NB4 (cell line): Measurements from ENCODE around the gene RAB4B.
A peak's percentile ranks its signal among the peaks of the same experiment; 100 is the strongest.
"Not testable (repeated sequence)": the region's sequence is repeated elsewhere in the genome, so short reads cannot be mapped to it uniquely, and the experiment has no call there.

Source experiments
- DNase-seq: peaks from one replicate; pipeline ENCODE4 v3.0.0; 2010; ENCODE audit warnings: low read depth
- H3K4me3 ChIP-seq: one replicate; pipeline ENCODE4 v1.5.1; 2011; ENCODE audit warnings: mild to moderate bottlenecking, low read depth, low read length, moderate library complexity
- CTCF ChIP-seq: IDR thresholded peaks from one replicate; pipeline ENCODE4 v1.5.1; 2012; ENCODE audit warnings: low read depth, low read length
- MAX ChIP-seq: IDR thresholded peaks from 2 replicates; pipeline ENCODE4 v1.6.1; 2011; ENCODE audit warnings: low read depth, low read length
- MYC ChIP-seq: IDR thresholded peaks from 2 replicates; pipeline ENCODE4 v1.6.1; 2011; ENCODE audit warnings: low read depth, low read length
- POLR2A ChIP-seq: IDR thresholded peaks from 2 replicates; pipeline ENCODE4 v1.6.1; 2011; ENCODE audit warnings: mild to moderate bottlenecking; ENCODE audit not compliant: insufficient read length; ENCODE audit errors: extremely low read depth

RAB4B gene

GRCh38 chr19:40777937-40778705, at the start of gene RAB4B:
RAB4B (plus strand) TSS chr19:40778247; CDS start chr19:40778376, 129 bp downstream.
- TF ChIP-seq MAX (no peak), POLR2A (peak; percentile 47)
- peak; percentile 98 for DNase-seq
- H3K4me3 ChIP-seq, result peak within 1 kb of the TSS; percentile 67

- not testable (repeated sequence) for H3K4me3 ChIP-seq, DNase-seq
Measured at GRCh38 chr19:40730065-40730464, 48.0 kb upstream of the RAB4B start.

GRCh38 chr19:40732304-40732703, 45.7 kb upstream of the RAB4B start:
- not testable (repeated sequence) for H3K4me3 ChIP-seq, DNase-seq

GRCh38 chr19:40733149-40733548, 44.9 kb upstream of the RAB4B start:
- DNase-seq, result no peak
- H3K4me3 ChIP-seq, result no peak overlapping the region
- no peak for TF ChIP-seq MYC
- TF ChIP-seq CTCF, result no peak
- TF ChIP-seq MAX, result no peak
- TF ChIP-seq POLR2A, result no peak

- no peak overlapping the region for H3K4me3 ChIP-seq
- no peak for DNase-seq
- TF ChIP-seq MYC, result no peak
- TF ChIP-seq MAX, result no peak
- no peak for TF ChIP-seq POLR2A
- TF ChIP-seq CTCF, result no peak
Measured at GRCh38 chr19:40735013-40735771, 42.9 kb upstream of the RAB4B start.

- TF ChIP-seq CTCF, result no peak
- no peak for TF ChIP-seq POLR2A
- no peak for TF ChIP-seq MYC
- no peak for TF ChIP-seq MAX
- DNase-seq, result no peak
- no peak overlapping the region for H3K4me3 ChIP-seq
Measured at GRCh38 chr19:40736661-40737060, 41.4 kb upstream of the RAB4B start.

- TF ChIP-seq MAX (no peak), CTCF (no peak), POLR2A (no peak), MYC (no peak)
Measured at GRCh38 chr19:40737102-40737644, 40.9 kb upstream of the RAB4B start.

More at GRCh38 chr19:40737102-40737644, 40.9 kb upstream of the RAB4B start:
- no peak overlapping the region for H3K4me3 ChIP-seq
- DNase-seq, result no peak
